ENCODE measurements around the gene STX17.
A peak's percentile ranks its signal among the peaks of the same experiment; 100 is the strongest.

STX17 gene

GRCh38 chr9:99896119-99896518, 10.3 kb upstream of the STX17 start:
- H3K4me3 ChIP-seq (ENCODE audit: insufficient read depth, low read length, poor library complexity, severe bottlenecking): no peak overlapping the region
- no peaks in the 10 kb centered on the region for H3K36me3 ChIP-seq (ENCODE audit: low read length)
- H3K27ac ChIP-seq (ENCODE audit: low read depth, low read length): no peak overlapping the region
- H2AFZ ChIP-seq (ENCODE audit: low read depth, low read length, severe bottlenecking): no peak overlapping the region
- no peaks in the 10 kb centered on the region for H3F3A ChIP-seq (ENCODE audit: insufficient read depth)
- H3K4me2 ChIP-seq (ENCODE audit: low read depth, low read length, poor library complexity, severe bottlenecking): no peak overlapping the region
- H3K9ac ChIP-seq (ENCODE audit: low read length): no peak overlapping the region
- no peaks in the 10 kb centered on the region for H3K27me3 ChIP-seq (ENCODE audit: low read length)
- TF ChIP-seq, protein P1, sequence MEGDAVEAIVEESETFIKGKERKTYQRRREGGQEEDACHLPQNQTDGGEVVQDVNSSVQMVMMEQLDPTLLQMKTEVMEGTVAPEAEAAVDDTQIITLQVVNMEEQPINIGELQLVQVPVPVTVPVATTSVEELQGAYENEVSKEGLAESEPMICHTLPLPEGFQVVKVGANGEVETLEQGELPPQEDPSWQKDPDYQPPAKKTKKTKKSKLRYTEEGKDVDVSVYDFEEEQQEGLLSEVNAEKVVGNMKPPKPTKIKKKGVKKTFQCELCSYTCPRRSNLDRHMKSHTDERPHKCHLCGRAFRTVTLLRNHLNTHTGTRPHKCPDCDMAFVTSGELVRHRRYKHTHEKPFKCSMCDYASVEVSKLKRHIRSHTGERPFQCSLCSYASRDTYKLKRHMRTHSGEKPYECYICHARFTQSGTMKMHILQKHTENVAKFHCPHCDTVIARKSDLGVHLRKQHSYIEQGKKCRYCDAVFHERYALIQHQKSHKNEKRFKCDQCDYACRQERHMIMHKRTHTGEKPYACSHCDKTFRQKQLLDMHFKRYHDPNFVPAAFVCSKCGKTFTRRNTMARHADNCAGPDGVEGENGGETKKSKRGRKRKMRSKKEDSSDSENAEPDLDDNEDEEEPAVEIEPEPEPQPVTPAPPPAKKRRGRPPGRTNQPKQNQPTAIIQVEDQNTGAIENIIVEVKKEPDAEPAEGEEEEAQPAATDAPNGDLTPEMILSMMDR (IDR thresholded peaks at IDR 0.05; ENCODE audit: insufficient read depth, low read length, poor library complexity, severe bottlenecking): no peak
- TF ChIP-seq EZH2phosphoT487 (conservative IDR thresholded peaks at IDR 0.05; ENCODE audit: low read length): no peak
- no peaks in the 10 kb centered on the region for H3K9me3 ChIP-seq (ENCODE audit: insufficient read depth, low read length)
- no peaks in the 10 kb centered on the region for H4K20me1 ChIP-seq (ENCODE audit: low read depth, low read length)
- H3K9me2 ChIP-seq (replicated peaks; ENCODE audit: insufficient read depth, low read length): no peaks in the 10 kb centered on the region
- H3K79me2 ChIP-seq (ENCODE audit: insufficient read depth, low read length): no peaks in the 10 kb centered on the region

- Histone ChIP-seq H3F3A (ENCODE audit: insufficient read depth) (no peaks in the 10 kb centered on the region), H3K27me3 (ENCODE audit: low read length) (no peaks in the 10 kb centered on the region), H3K4me2 (ENCODE audit: low read depth, low read length, poor library complexity, severe bottlenecking) (no peak overlapping the region), H3K27ac (ENCODE audit: low read depth, low read length) (no peak overlapping the region), H2AFZ (ENCODE audit: low read depth, low read length, severe bottlenecking) (no peak overlapping the region), H3K4me3 (ENCODE audit: insufficient read depth, low read length, poor library complexity, severe bottlenecking) (no peak overlapping the region), H3K9ac (ENCODE audit: low read length) (no peak overlapping the region), H3K9me3 (ENCODE audit: insufficient read depth, low read length) (no peaks in the 10 kb centered on the region), H4K20me1 (ENCODE audit: low read depth, low read length) (no peaks in the 10 kb centered on the region), H3K36me3 (ENCODE audit: low read length) (no peaks in the 10 kb centered on the region), H3K9me2 (replicated peaks; ENCODE audit: insufficient read depth, low read length) (no peaks in the 10 kb centered on the region), H3K79me2 (ENCODE audit: insufficient read depth, low read length) (no peaks in the 10 kb centered on the region)
- no peak for TF ChIP-seq EZH2phosphoT487 (conservative IDR thresholded peaks at IDR 0.05; ENCODE audit: low read length)
- TF ChIP-seq, protein P1 (IDR thresholded peaks at IDR 0.05; ENCODE audit: insufficient read depth, low read length, poor library complexity, severe bottlenecking): no peak
Measured at GRCh38 chr9:99903393-99903792, 3.1 kb upstream of the STX17 start.

DNA sequence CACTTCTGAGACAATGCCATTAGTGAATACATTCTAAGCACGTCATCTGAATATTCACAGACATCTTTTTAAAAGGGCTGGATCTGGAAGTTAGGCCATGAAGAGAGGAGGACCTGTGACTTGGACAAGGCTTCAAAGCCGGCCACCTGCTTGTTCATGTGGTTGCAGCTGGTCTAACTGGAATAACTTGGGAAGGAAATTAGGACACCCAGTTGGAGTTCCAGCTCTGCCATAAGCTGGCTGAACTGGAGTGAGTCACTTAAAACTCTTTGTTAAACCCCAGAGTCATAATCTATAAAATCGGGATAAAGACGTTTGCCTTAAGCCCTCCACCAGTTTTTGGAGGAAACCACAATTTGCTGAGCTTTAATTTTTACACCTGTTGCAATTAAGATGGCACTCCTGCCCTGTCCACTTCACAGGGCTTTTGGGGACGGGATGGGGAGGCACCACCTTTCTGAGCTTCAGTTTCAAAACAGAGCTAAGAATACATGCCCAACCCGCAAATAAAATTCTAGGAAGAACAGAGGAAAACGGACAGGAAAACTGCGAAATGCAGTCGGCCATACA, 536 bp upstream of the STX17 start:
- Histone ChIP-seq H3F3A (ENCODE audit: insufficient read depth) (no peaks in the 10 kb centered on the region), H3K27me3 (ENCODE audit: low read length) (no peaks in the 10 kb centered on the region)

More for the DNA sequence above, 536 bp upstream of the STX17 start:
- Histone ChIP-seq H4K20me1 (ENCODE audit: low read depth, low read length) (no peaks in the 10 kb centered on the region), H3K4me2 (ENCODE audit: low read depth, low read length, poor library complexity, severe bottlenecking) (peak overlapping the region; percentile 70), H3K4me3 (ENCODE audit: insufficient read depth, low read length, poor library complexity, severe bottlenecking) (peak overlapping the region; percentile 54), H3K36me3 (ENCODE audit: low read length) (no peaks in the 10 kb centered on the region), H3K79me2 (ENCODE audit: insufficient read depth, low read length) (no peaks in the 10 kb centered on the region), H3K9ac (ENCODE audit: low read length) (peak overlapping the region; percentile 40; the same call in 1 of the 2 replicates), H3K9me2 (replicated peaks; ENCODE audit: insufficient read depth, low read length) (no peaks in the 10 kb centered on the region), H3K9me3 (ENCODE audit: insufficient read depth, low read length) (no peaks in the 10 kb centered on the region), H3K27ac (ENCODE audit: low read depth, low read length) (no peak overlapping the region), H2AFZ (ENCODE audit: low read depth, low read length, severe bottlenecking) (peak overlapping the region; percentile 93)
- TF ChIP-seq EZH2phosphoT487 (conservative IDR thresholded peaks at IDR 0.05; ENCODE audit: low read length): no peak
- TF ChIP-seq, protein P1 (IDR thresholded peaks at IDR 0.05; ENCODE audit: insufficient read depth, low read length, poor library complexity, severe bottlenecking): no peak
